K562 (cell line): ENCODE measurements around the gene MATN1. TPM values are rescaled to one million over a fixed set of nuclear protein-coding genes. Genes with fewer than 3 reads are reported as not detected.
A peak's percentile ranks its signal among the peaks of the same experiment; 100 is the strongest.

ENCODE experiments used
- ATF1 ChIP-seq, 2 experiments: fragments of 450-650 bp in 1 of 2; IDR thresholded peaks; 2 replicates each; pipeline ENCODE4 v1.6.1; 2016; ENCODE audit warnings: missing compliant biosample characterization in 1 of 2, missing genetic modification characterization in 1 of 2
- CHD2 ChIP-seq: IDR thresholded peaks from 2 replicates; pipeline ENCODE4 v1.6.1; 2011; ENCODE audit warnings: low read depth, low read length
- CTBP1 ChIP-seq: fragments of 450-650 bp; IDR thresholded peaks from 2 replicates; pipeline ENCODE4 v1.6.1; 2016; ENCODE audit warnings: borderline replicate concordance
- HDAC1 ChIP-seq, 2 experiments: fragments of 450-650 bp; IDR thresholded peaks; 2 replicates each; pipeline ENCODE4 v1.6.1; 2016 to 2017; ENCODE audit warnings: inconsistent platforms in 1 of 2, mild to moderate bottlenecking in 1 of 2, moderate library complexity in 1 of 2
- HIVEP1 ChIP-seq: fragments of 250-450 bp; sonication (Bioruptor Pico); IDR thresholded peaks from 2 replicates; pipeline ENCODE4 v1.4.0; 2020; ENCODE audit warnings: mild to moderate bottlenecking
- ILF3 ChIP-seq: fragments of 450-650 bp; IDR thresholded peaks from 2 replicates; pipeline ENCODE4 v1.6.1; 2018; ENCODE audit warnings: antibody characterized with exemption, mild to moderate bottlenecking, moderate library complexity, borderline replicate concordance
- KDM5B ChIP-seq: fragments of 200-600 bp; sonication (generic); IDR thresholded peaks from 2 replicates; pipeline ENCODE4 v1.6.1; 2012; ENCODE audit warnings: low read depth, mild to moderate bottlenecking, moderate library complexity, low read length, control low read depth, inconsistent platforms; ENCODE audit not compliant: insufficient replicate concordance
- MTF1 ChIP-seq: fragments of 250-450 bp; sonication (Bioruptor Pico); IDR thresholded peaks from 2 replicates; pipeline ENCODE4 v1.9.0; 2021; ENCODE audit warnings: moderate library complexity, mild to moderate bottlenecking, inconsistent platforms, borderline replicate concordance
- NFRKB ChIP-seq: fragments of 450-650 bp; IDR thresholded peaks from 2 replicates; pipeline ENCODE4 v1.6.1; 2016; ENCODE audit warnings: low read depth
- NFXL1 ChIP-seq: fragments of 450-650 bp; formaldehyde crosslinking; IDR thresholded peaks from 2 replicates; pipeline ENCODE4 v1.4.0; 2021; ENCODE audit warnings: mild to moderate bottlenecking
- NRF1 ChIP-seq, 2 experiments: fragments of 450-650 bp; IDR thresholded peaks in 1 of 2; conservative IDR thresholded peaks in 1 of 2; 2 replicates each; pipeline ENCODE4 v1.6.1; 2014; ENCODE audit warnings: mild to moderate bottlenecking in 2 of 2
- PRPF4 ChIP-seq: fragments of 200-400 bp; formaldehyde crosslinking; IDR thresholded peaks from one replicate; pipeline ENCODE4 v1.6.1; 2017; ENCODE audit warnings: low read length, low read depth, mild to moderate bottlenecking; ENCODE audit not compliant: insufficient read depth, poor library complexity, severe bottlenecking
- SMAD4 ChIP-seq: fragments of 250-450 bp; sonication (Bioruptor Pico); conservative IDR thresholded peaks from 2 replicates; pipeline ENCODE4 v1.8.0; 2021; ENCODE audit warnings: inconsistent platforms, mild to moderate bottlenecking, moderate library complexity
- SMARCE1 ChIP-seq: fragments of 450-650 bp; IDR thresholded peaks from 2 replicates; pipeline ENCODE4 v1.7.1; 2016; ENCODE audit warnings: mild to moderate bottlenecking
- SP2 ChIP-seq: IDR thresholded peaks from 2 replicates; pipeline ENCODE4 v1.6.1; 2011; ENCODE audit warnings: mild to moderate bottlenecking, low read depth, low read length, moderate library complexity; ENCODE audit not compliant: poor library complexity, severe bottlenecking; ENCODE audit errors: extremely low read depth
- SPI1 ChIP-seq: IDR thresholded peaks from 2 replicates; pipeline ENCODE4 v1.6.1; 2011; ENCODE audit warnings: low read depth, low read length, control low read depth, borderline replicate concordance
- TBP ChIP-seq: optimal IDR thresholded peaks from 2 replicates; pipeline ENCODE3; 2011; ENCODE audit warnings: low read depth, low read length, improper control_type of control experiment
- ZNF140 ChIP-seq: fragments of 250-450 bp; sonication (Bioruptor Pico); IDR thresholded peaks from 2 replicates; pipeline ENCODE4 v1.8.0; 2021; ENCODE audit warnings: moderate library complexity, mild to moderate bottlenecking, inconsistent platforms
- ZNF263 ChIP-seq: sonication (generic); formaldehyde crosslinking; IDR thresholded peaks from 2 replicates; pipeline ENCODE4 v1.8.0; 2022; ENCODE audit warnings: mild to moderate bottlenecking, missing genetic modification reagents, borderline replicate concordance
- ZNF274 ChIP-seq: IDR thresholded peaks from 2 replicates; pipeline ENCODE4 v1.6.1; 2011; ENCODE audit warnings: low read depth, mild to moderate bottlenecking, low read length, moderate library complexity, borderline replicate concordance
- polyA plus RNA-seq, 8 experiments: library from polyadenylated mRNA; depleted of rRNA in 4 of 8; stranded (reverse) in 5 of 8; unstranded in 3 of 8; fragments of >200 nt; fragmentation: Nextera tagmentation in 2 of 8; fragmentation: Illumina TruSeq in 1 of 8; extraction: Ambion mirVana in 2 of 8; extraction: Trizol in 1 of 8; gene quantifications; 2 replicates each; pipeline versions ENCODE4 v1.2.1 to v1.2.3, GENCODE V29; 2011 to 2014; ENCODE audit warnings: inconsistent platforms in 1 of 8, missing spikeins in 1 of 8
- total RNA-seq, 7 experiments: library from RNA; depleted of rRNA in 6 of 7; stranded (reverse); fragments of >200 nt in 6 of 7; fragmentation: Illumina TruSeq in 2 of 7; extraction: Trizol in 2 of 7; gene quantifications; 2 replicates each; pipeline versions ENCODE4 v1.2.1 to v1.2.3, GENCODE V29; 2011 to 2021; ENCODE audit warnings: low replicate concordance in 1 of 7
- TF ChIP-seq, protein P1 (sequence below): fragments of 450-650 bp; conservative IDR thresholded peaks from 2 replicates; pipeline ENCODE4 v1.6.1; 2016; ENCODE audit warnings: missing genetic modification characterization, low read depth, mild to moderate bottlenecking, control low read depth, missing compliant biosample characterization
- TF ChIP-seq, protein P2 (sequence below), 2 experiments: IDR thresholded peaks in 1 of 2; conservative IDR thresholded peaks in 1 of 2; 2 replicates each; pipeline ENCODE4 v1.6.1; 2016; ENCODE audit warnings: low read depth in 2 of 2, mild to moderate bottlenecking in 1 of 2, missing compliant biosample characterization in 1 of 2, missing genetic modification characterization in 1 of 2, moderate library complexity in 1 of 2
- TF ChIP-seq, protein P3 (sequence below): fragments of 250-450 bp; sonication (Bioruptor Pico); IDR thresholded peaks from 2 replicates; pipeline ENCODE4 v1.4.0; 2020

The MATN1 gene
- total and polyA plus RNA-seq, 9 of the 15 experiments (the other 6 are each of a cell fraction or from before 2014, with no cell fraction given), result 0.10 to 2.3 (median 1.2) TPM

DNA sequence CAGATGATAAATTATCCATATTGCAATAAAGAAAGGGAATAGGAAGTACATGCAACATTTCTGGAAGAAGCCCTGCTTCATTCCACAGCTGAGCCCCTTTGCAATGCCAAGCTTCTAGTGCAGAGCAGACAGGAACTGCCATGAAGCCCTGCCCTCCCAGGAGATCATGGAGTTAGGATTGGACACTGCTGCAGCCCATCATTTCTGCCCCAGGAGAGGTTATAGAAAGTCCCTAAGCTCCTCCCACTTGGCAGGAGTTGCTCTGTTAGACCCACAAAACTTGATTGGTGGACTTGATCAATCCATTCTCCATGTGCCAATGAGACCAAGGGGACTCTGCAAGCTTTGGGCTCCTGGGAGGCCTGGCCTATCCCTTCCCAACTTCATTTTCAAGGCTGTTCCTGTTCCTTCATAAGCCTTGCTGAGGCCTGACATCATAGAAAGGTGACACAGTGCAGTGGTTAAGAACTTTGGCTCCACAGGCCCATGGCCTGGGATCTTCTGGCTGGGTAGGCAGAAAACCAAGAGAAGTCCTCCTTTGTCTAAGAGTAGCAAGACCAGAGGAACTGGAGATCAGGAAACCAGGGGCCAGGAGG is 35.5 kb upstream of the MATN1 start (continued):
- TF ChIP-seq PRPF4 (no peak), ATF1 (CRISPR knock-in tag; IDR thresholded peaks at IDR 0.05) (no peak), ATF1 (tag; IDR thresholded peaks at IDR 0.05) (peak; percentile 41; the same call in 1 of the 2 replicates), MTF1 (CRISPR knock-in tag) (0 out of 2 replicates have a peak, but pooled peaks have one; percentile 28), NFRKB (peak; percentile 18), NFXL1 (0 out of 2 replicates have a peak, but pooled peaks have one; percentile 57), TBP (peak; percentile 40), ZNF274 (no peak), SMAD4 (CRISPR knock-in tag) (peak; percentile 36; the same call in 1 of the 2 replicates), HDAC1 (IDR thresholded peaks at IDR 0.05) (no peak), SP2 (peak; percentile 64), ILF3 (no peak), ZNF140 (CRISPR knock-in tag) (no peak), CTBP1 (0 out of 2 replicates have a peak, but pooled peaks have one; percentile 9), KDM5B (no peak), SMARCE1 (no peak), HIVEP1 (CRISPR knock-in tag) (no peak), SPI1 (peak; percentile 62; the same call in 1 of the 2 replicates), CHD2 (0 out of 2 replicates have a peak, but pooled peaks have one; percentile 37), ZNF263 (CRISPR knock-in tag) (0 out of 2 replicates have a peak, but pooled peaks have one; percentile 24), NRF1 (conservative IDR thresholded peaks at IDR 0.05 in 1 of 2, IDR thresholded peaks at IDR 0.05 in 1 of 2) (peak; percentile 51 to 53)
- TF ChIP-seq, protein P1, sequence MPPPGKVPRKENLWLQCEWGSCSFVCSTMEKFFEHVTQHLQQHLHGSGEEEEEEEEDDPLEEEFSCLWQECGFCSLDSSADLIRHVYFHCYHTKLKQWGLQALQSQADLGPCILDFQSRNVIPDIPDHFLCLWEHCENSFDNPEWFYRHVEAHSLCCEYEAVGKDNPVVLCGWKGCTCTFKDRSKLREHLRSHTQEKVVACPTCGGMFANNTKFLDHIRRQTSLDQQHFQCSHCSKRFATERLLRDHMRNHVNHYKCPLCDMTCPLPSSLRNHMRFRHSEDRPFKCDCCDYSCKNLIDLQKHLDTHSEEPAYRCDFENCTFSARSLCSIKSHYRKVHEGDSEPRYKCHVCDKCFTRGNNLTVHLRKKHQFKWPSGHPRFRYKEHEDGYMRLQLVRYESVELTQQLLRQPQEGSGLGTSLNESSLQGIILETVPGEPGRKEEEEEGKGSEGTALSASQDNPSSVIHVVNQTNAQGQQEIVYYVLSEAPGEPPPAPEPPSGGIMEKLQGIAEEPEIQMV, result no peak
- TF ChIP-seq, protein P2, sequence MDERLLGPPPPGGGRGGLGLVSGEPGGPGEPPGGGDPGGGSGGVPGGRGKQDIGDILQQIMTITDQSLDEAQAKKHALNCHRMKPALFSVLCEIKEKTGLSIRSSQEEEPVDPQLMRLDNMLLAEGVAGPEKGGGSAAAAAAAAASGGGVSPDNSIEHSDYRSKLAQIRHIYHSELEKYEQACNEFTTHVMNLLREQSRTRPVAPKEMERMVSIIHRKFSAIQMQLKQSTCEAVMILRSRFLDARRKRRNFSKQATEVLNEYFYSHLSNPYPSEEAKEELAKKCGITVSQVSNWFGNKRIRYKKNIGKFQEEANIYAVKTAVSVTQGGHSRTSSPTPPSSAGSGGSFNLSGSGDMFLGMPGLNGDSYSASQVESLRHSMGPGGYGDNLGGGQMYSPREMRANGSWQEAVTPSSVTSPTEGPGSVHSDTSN (CRISPR knock-in tag; IDR thresholded peaks at IDR 0.05; ENCODE audit: low read depth), result no peak; the same call in none of the 2 replicates
- TF ChIP-seq, protein P2 (tag; conservative IDR thresholded peaks at IDR 0.05; ENCODE audit: low read depth), result peak; percentile 97
- TF ChIP-seq, protein P3, sequence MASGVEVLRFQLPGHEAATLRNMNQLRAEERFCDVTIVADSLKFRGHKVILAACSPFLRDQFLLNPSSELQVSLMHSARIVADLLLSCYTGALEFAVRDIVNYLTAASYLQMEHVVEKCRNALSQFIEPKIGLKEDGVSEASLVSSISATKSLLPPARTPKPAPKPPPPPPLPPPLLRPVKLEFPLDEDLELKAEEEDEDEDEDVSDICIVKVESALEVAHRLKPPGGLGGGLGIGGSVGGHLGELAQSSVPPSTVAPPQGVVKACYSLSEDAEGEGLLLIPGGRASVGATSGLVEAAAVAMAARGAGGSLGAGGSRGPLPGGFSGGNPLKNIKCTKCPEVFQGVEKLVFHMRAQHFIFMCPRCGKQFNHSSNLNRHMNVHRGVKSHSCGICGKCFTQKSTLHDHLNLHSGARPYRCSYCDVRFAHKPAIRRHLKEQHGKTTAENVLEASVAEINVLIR (CRISPR knock-in tag), result peak; percentile 62; the same call in 1 of the 2 replicates
